ENCODE data around the gene NEK7.

- TF ChIP-seq POLR2A (IDR thresholded peaks at IDR 0.05) (no peak), POLR2AphosphoS5 (IDR thresholded peaks at IDR 0.05) (no peak)
Observed at GRCh38 chr1:198280080-198280479, 123.3 kb downstream of the NEK7 start.
